C4-2B (cell line): ENCODE results near the gene PALLD.
A peak's percentile ranks its signal among the peaks of the same experiment; 100 is the strongest.

ENCODE experiments used
- H3K27ac ChIP-seq: fragments of 450-650 bp; 2 replicates; pipeline ENCODE4 v1.5.1; 2017
- CTCF ChIP-seq: fragments of 450-650 bp; conservative IDR thresholded peaks from 2 replicates; pipeline ENCODE4 v1.5.1; 2017; ENCODE audit warnings: mild to moderate bottlenecking
- ZFX ChIP-seq: fragments of 450-650 bp; IDR thresholded peaks from 2 replicates; pipeline ENCODE4 v1.6.1; 2017

The PALLD gene

DNA sequence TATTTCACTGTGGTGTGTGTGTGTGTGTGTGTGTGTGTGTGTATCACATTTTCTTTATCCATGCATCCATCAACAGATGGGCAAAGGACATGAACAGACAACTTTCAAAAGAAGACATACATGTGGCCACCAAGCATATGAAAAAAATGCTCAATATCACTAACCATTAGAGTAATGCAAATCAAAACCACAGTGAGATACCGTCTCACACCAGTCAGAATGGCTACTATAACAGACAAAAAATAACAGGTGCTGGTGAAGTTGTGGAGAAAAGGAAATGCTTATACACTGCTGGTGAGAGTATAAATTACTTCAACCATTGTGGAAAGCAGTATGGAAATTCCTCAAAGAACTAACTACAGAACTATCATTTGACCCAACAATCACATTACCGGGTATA, 83.4 kb downstream of the PALLD start:
- H3K27ac ChIP-seq: no peak overlapping the region
- TF ChIP-seq ZFX: no peak
- TF ChIP-seq CTCF: no peak

GRCh38 chr4:168584321-168584771, 87.5 kb downstream of the PALLD start:
- TF ChIP-seq ZFX (no peak), CTCF (no peak)
- H3K27ac ChIP-seq: no peak overlapping the region

DNA sequence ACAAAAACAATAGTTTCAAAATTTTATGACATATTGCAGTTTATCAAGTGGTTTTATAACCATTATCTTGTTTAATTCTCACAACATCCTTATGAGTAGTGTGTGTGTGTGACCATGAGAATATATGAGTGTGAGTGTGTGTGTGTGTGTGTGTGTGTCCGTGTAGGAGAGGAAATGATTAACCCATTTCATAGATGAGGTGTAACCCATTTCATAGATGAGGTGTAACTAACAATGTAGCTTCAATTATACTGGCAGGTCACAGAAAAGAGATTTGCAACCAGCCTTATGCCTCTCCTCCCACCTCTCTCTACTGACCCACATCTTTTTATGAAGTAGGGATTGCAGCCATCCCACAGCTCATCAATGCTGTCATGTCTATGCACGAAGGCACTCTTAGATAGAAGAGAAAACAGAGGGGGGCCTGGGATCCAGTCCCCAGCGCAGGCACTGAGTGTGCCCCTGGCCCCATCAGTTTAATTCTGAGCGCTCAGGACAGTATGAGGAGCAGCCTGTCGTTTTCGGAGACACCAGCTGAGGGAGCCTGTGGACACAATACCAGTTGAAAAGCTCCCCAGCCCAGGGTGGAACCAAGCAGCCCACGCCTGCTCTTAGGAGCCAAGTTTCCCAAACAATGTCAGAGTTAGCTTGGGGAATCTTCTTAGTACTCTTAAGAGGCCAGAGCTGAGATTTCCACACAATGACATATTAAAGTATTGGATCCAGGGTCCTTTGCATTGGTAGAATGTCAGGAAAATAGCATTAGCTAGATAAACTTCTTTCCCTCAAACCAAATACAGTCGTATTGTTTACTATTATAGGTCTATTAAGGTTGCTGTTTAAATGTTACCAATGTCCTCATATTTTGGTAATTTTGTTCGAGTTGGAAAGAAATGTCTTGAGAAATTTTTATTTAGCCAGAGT, 88.6 kb downstream of the PALLD start:
- no peak overlapping the region for H3K27ac ChIP-seq
- no peak for TF ChIP-seq ZFX
- peak; percentile 71 for TF ChIP-seq CTCF

GRCh38 chr4:168586926-168587325, 90.1 kb downstream of the PALLD start:
- no peak overlapping the region for H3K27ac ChIP-seq
- TF ChIP-seq CTCF: no peak
- TF ChIP-seq ZFX: no peak

- TF ChIP-seq CTCF (no peak), ZFX (no peak)
- H3K27ac ChIP-seq: no peak overlapping the region
Measured at GRCh38 chr4:168587411-168588125, 90.7 kb downstream of the PALLD start.

GRCh38 chr4:168588916-168589531, 92.2 kb downstream of the PALLD start:
- H3K27ac ChIP-seq: no peak overlapping the region
- TF ChIP-seq CTCF (no peak), ZFX (no peak)
